ENCODE measurements around the gene SPATA12. TPM values are rescaled to one million over a fixed set of nuclear protein-coding genes. Genes with fewer than 3 reads are reported as not detected.

The SPATA12 gene
- 0.25 to 0.44 TPM (median 0.39 TPM) in 5 replicates for total RNA-seq (2022; extraction: Qiagen RNA extraction; ENCODE audit: low read depth)

GRCh38 chr3:57060089-57060821, at the start of gene SPATA12:
Gene SPATA12, plus strand, starts transcription at chr3:57060664. Its CDS starts 13,031 bp downstream, at chr3:57073695.

Other genes with a start within 250 kb of the SPATA12 start
- 0.43 to 1.2 TPM (median 1.0 TPM) in 5 replicates for gene IL17RD, start 104.7 kb downstream of the SPATA12 start, total RNA-seq (2022; extraction: Qiagen RNA extraction; ENCODE audit: low read depth)
- gene HESX1, start 139.3 kb downstream of the SPATA12 start, total RNA-seq (2022; extraction: Qiagen RNA extraction; ENCODE audit: low read depth), result 0.21 to 0.75 TPM (median 0.35 TPM) in 4 of 5 replicates, not detected in the other
- gene APPL1, start 167.1 kb downstream of the SPATA12 start, total RNA-seq (2022; extraction: Qiagen RNA extraction; ENCODE audit: low read depth), result 12.0 to 18.6 TPM (median 15.7 TPM) in 5 replicates
- gene ASB14, start 232.0 kb downstream of the SPATA12 start, total RNA-seq (2022; extraction: Qiagen RNA extraction; ENCODE audit: low read depth), result not detected in 5 replicates

All from A549 treated with GW870086 at 1 μM for 4 hours (cell line).